H1 (cell line): Measurements from ENCODE around the gene UNC13D. TPM values are rescaled to one million over a fixed set of nuclear protein-coding genes. Genes with fewer than 3 reads are reported as not detected.

ENCODE experiments used
- CTCF ChIA-PET: fragments of 300-600 bp; sonication (Branson Sonifier 250); formaldehyde crosslinking; loops from one replicate; lab custom pipeline; 2021; ENCODE audit not compliant: partially characterized antibody; lab: Charles Lee
- POLR2A ChIA-PET: fragments of 300-600 bp; sonication (Branson Sonifier 250); formaldehyde crosslinking; loops from one replicate; lab custom pipeline; 2021; ENCODE audit warnings: inconsistent platforms; ENCODE audit not compliant: partially characterized antibody; lab: Charles Lee
- DNase-seq, 2 experiments: peaks; one replicate each; pipeline versions ENCODE4 v3.0.0 to v3.0.0-alpha.2; 2010 to 2022; ENCODE audit warnings: low spot score in 2 of 2, low read depth in 1 of 2, mixed read lengths in 1 of 2
- FAIRE-seq: peaks from 2 replicates; lab custom pipeline; 2011; peaks lifted over from hg19 to GRCh38; lab: Jason Lieb, UNC
- H2AFZ ChIP-seq: 2 replicates; pipeline ENCODE4 v1.8.1; 2012; ENCODE audit warnings: low read length, inconsistent platforms
- H2AK5ac ChIP-seq: 2 replicates; pipeline ENCODE4 v1.6.1; 2013; ENCODE audit warnings: low read depth, low read length
- H2BK120ac ChIP-seq: replicated peaks from 2 replicates; pipeline ENCODE3; 2013; ENCODE audit warnings: low read depth, low read length, inconsistent platforms
- H2BK12ac ChIP-seq: 2 replicates; pipeline ENCODE4 v1.6.1; 2013; ENCODE audit warnings: low read depth, low read length
- H2BK15ac ChIP-seq: 2 replicates; pipeline ENCODE4 v1.6.1; 2013; ENCODE audit warnings: low read length
- H2BK20ac ChIP-seq: 2 replicates; pipeline ENCODE4 v1.6.1; 2013; ENCODE audit warnings: low read length
- H2BK5ac ChIP-seq: 2 replicates; pipeline ENCODE4 v1.6.1; 2013; ENCODE audit warnings: low read depth, low read length
- H3K14ac ChIP-seq: 2 replicates; pipeline ENCODE4 v1.6.1; 2013; ENCODE audit warnings: inconsistent platforms; ENCODE audit not compliant: insufficient read length
- H3K18ac ChIP-seq: 2 replicates; pipeline ENCODE4 v1.6.1; 2013; ENCODE audit warnings: low read length; ENCODE audit errors: extremely low read depth
- H3K23ac ChIP-seq: 2 replicates; pipeline ENCODE4 v1.6.1; 2013; ENCODE audit warnings: inconsistent platforms; ENCODE audit not compliant: insufficient read length
- H3K23me2 ChIP-seq: 2 replicates; pipeline ENCODE4 v1.6.1; 2013; ENCODE audit warnings: low read depth, low read length
- H3K27ac ChIP-seq: 2 replicates; pipeline ENCODE4 v1.6.1; 2011; ENCODE audit warnings: low read depth, low read length, inconsistent platforms
- H3K27me3 ChIP-seq, 4 experiments: replicated peaks in 1 of 4; 1 replicate in 1 of 4; 2 replicates in 3 of 4; pipeline versions ENCODE4 v1.6.1 to v1.8.1; 2011 to 2013; ENCODE audit warnings: low read length in 3 of 4, mild to moderate bottlenecking in 3 of 4, inconsistent platforms in 2 of 4, mixed read lengths in 2 of 4, moderate library complexity in 1 of 4; ENCODE audit not compliant: control insufficient read depth in 3 of 4, insufficient read depth in 3 of 4; ENCODE audit errors: extremely low read depth in 1 of 4
- H3K36me3 ChIP-seq, 4 experiments: 2 replicates each; pipeline versions ENCODE4 v1.6.1 to v1.8.1; 2011 to 2013; ENCODE audit warnings: mild to moderate bottlenecking in 4 of 4, low read length in 3 of 4, moderate library complexity in 2 of 4, control low read depth in 1 of 4, inconsistent platforms in 1 of 4; ENCODE audit not compliant: insufficient read depth in 4 of 4, control insufficient read depth in 2 of 4
- H3K4ac ChIP-seq: replicated peaks from 2 replicates; pipeline ENCODE3; 2013; ENCODE audit warnings: low read length, low read depth, mixed read lengths, inconsistent platforms; ENCODE audit not compliant: insufficient read length
- H3K4me1 ChIP-seq, 4 experiments: replicated peaks in 1 of 4; 1 replicate in 1 of 4; 2 replicates in 3 of 4; pipeline versions ENCODE4 v1.6.1 to v1.8.1; 2011 to 2013; ENCODE audit warnings: low read length in 3 of 4, inconsistent platforms in 2 of 4, mixed read lengths in 1 of 4; ENCODE audit not compliant: insufficient read depth in 4 of 4, control insufficient read depth in 3 of 4
- H3K4me2 ChIP-seq, 2 experiments: 2 replicates each; pipeline versions ENCODE4 v1.6.1 to v1.8.1; 2011 to 2013; ENCODE audit warnings: low read depth in 2 of 2, low read length in 2 of 2, control low read depth in 1 of 2, inconsistent platforms in 1 of 2, mild to moderate bottlenecking in 1 of 2; ENCODE audit not compliant: insufficient read depth in 1 of 2
- H3K4me3 ChIP-seq, 4 experiments: fragments of 200-600, 300-600 bp in 1 of 4; sonication (generic), shearing (Covaris generic), sonication (Bioruptor Twin) in 1 of 4; 2 replicates each; pipeline versions ENCODE4 v1.5.1 to v1.8.1; 2011 to 2016; ENCODE audit warnings: low read length in 4 of 4, low read depth in 3 of 4, control low read depth in 2 of 4, inconsistent platforms in 2 of 4, mild to moderate bottlenecking in 2 of 4, mixed read lengths in 1 of 4, moderate library complexity in 1 of 4; ENCODE audit not compliant: insufficient read depth in 2 of 4; ENCODE audit errors: extremely low read depth in 1 of 4
- H3K56ac ChIP-seq: replicated peaks from 2 replicates; pipeline ENCODE3; 2013; ENCODE audit warnings: low read depth, mild to moderate bottlenecking, mixed read lengths, low read length, inconsistent platforms; ENCODE audit not compliant: insufficient read length
- H3K79me1 ChIP-seq: 2 replicates; pipeline ENCODE4 v1.6.1; 2013; ENCODE audit warnings: low read depth, low read length, control low read depth
- H3K79me2 ChIP-seq, 2 experiments: 2 replicates each; pipeline versions ENCODE4 v1.6.1 to v1.8.1; 2012 to 2013; ENCODE audit warnings: low read length in 2 of 2, mild to moderate bottlenecking in 2 of 2, inconsistent platforms in 1 of 2; ENCODE audit not compliant: insufficient read depth in 2 of 2, control insufficient read depth in 1 of 2
- H3K9ac ChIP-seq, 4 experiments: replicated peaks in 1 of 4; 1 replicate in 1 of 4; 2 replicates in 3 of 4; pipeline versions ENCODE4 v1.6.1 to v1.8.1; 2011 to 2013; ENCODE audit warnings: low read depth in 3 of 4, low read length in 3 of 4, control low read depth in 2 of 4, mild to moderate bottlenecking in 2 of 4, moderate library complexity in 2 of 4, inconsistent platforms in 1 of 4; ENCODE audit errors: extremely low read depth in 1 of 4
- H3K9me3 ChIP-seq, 2 experiments: 2 replicates each; pipeline versions ENCODE4 v1.6.1 to v1.8.1; 2012 to 2013; ENCODE audit warnings: mild to moderate bottlenecking in 2 of 2, moderate library complexity in 2 of 2, control low read depth in 1 of 2, inconsistent platforms in 1 of 2, low read depth in 1 of 2, low read length in 1 of 2, mixed read lengths in 1 of 2; ENCODE audit not compliant: insufficient read depth in 2 of 2
- H4K20me1 ChIP-seq, 2 experiments: replicated peaks in 1 of 2; 2 replicates each; pipeline versions ENCODE3 to v1.8.1; 2011 to 2013; ENCODE audit warnings: inconsistent platforms in 2 of 2, low read length in 2 of 2, mild to moderate bottlenecking in 1 of 2; ENCODE audit not compliant: insufficient read depth in 2 of 2, control insufficient read depth in 1 of 2
- H4K5ac ChIP-seq: 2 replicates; pipeline ENCODE4 v1.6.1; 2013; ENCODE audit warnings: low read length, low read depth, mixed read lengths, inconsistent platforms; ENCODE audit not compliant: insufficient read length
- H4K8ac ChIP-seq: 2 replicates; pipeline ENCODE4 v1.8.0; 2013; ENCODE audit warnings: mild to moderate bottlenecking, moderate library complexity, low read length, inconsistent platforms; ENCODE audit not compliant: insufficient read depth; ENCODE audit errors: extremely low read depth
- H4K91ac ChIP-seq: replicated peaks from 2 replicates; pipeline ENCODE3; 2013; ENCODE audit warnings: low read length, mixed read lengths, inconsistent platforms; ENCODE audit not compliant: insufficient read length
- ATF2 ChIP-seq: IDR thresholded peaks from 2 replicates; pipeline ENCODE4 v1.6.1; 2012; ENCODE audit warnings: low read length, inconsistent platforms
- CTBP2 ChIP-seq: IDR thresholded peaks from 2 replicates; pipeline ENCODE4 v1.7.0; 2011; ENCODE audit warnings: borderline replicate concordance, mild to moderate bottlenecking, moderate library complexity, mixed read lengths, low read length; ENCODE audit not compliant: insufficient read depth, insufficient read length
- EGR1 ChIP-seq: IDR thresholded peaks from 2 replicates; pipeline ENCODE4 v1.6.1; 2011; ENCODE audit warnings: low read depth, low read length, borderline replicate concordance
- HDAC6 ChIP-seq: IDR thresholded peaks from one replicate; pipeline ENCODE4 v1.7.1; 2012; ENCODE audit warnings: low read depth, mild to moderate bottlenecking, inconsistent platforms, low read length, moderate library complexity
- KDM4A ChIP-seq: IDR thresholded peaks from one replicate; pipeline ENCODE4 v1.7.1; 2012; ENCODE audit warnings: low read depth, mild to moderate bottlenecking, moderate library complexity, low read length, inconsistent platforms; ENCODE audit not compliant: severe bottlenecking
- MAX ChIP-seq: IDR thresholded peaks from 2 replicates; pipeline ENCODE4 v1.6.1; 2012; ENCODE audit warnings: inconsistent platforms
- RAD21 ChIP-seq, 2 experiments: IDR thresholded peaks in 1 of 2; conservative IDR thresholded peaks in 1 of 2; 2 replicates each; pipeline ENCODE4 v1.6.1; 2011; ENCODE audit warnings: low read depth in 2 of 2, low read length in 2 of 2, improper control_type of control experiment in 1 of 2, inconsistent platforms in 1 of 2, mild to moderate bottlenecking in 1 of 2, moderate library complexity in 1 of 2
- TAF1 ChIP-seq: IDR thresholded peaks from 2 replicates; pipeline ENCODE4 v1.6.1; 2011; ENCODE audit warnings: mild to moderate bottlenecking, low read depth, low read length
- TBP ChIP-seq: IDR thresholded peaks from 2 replicates; pipeline ENCODE4 v1.6.1; 2011; ENCODE audit warnings: low read depth, low read length, improper control_type of control experiment
- ZNF274 ChIP-seq: IDR thresholded peaks from 2 replicates; pipeline ENCODE4 v1.7.0; 2012; ENCODE audit warnings: low read length, borderline replicate concordance; ENCODE audit errors: extremely low read depth
- WGBS, 2 experiments: shearing (Covaris generic) in 1 of 2; methylation state at CpG; one replicate each; pipeline versions ENCODE4 v1.1.6 to v1.1.7; 2013 to 2015; ENCODE audit warnings: low lambda C conversion rate in 2 of 2, mixed read lengths in 2 of 2, inconsistent platforms in 1 of 2, low coverage in 1 of 2, missing lambda C conversion rate in 1 of 2; ENCODE audit not compliant: insufficient replicate concordance in 2 of 2, insufficient coverage in 1 of 2, insufficient read length in 1 of 2; ENCODE audit errors: extremely low coverage in 1 of 2, missing lambda C conversion rate in 1 of 2; 5-methylcytosine and 5-hydroxymethylcytosine counted together
- polyA plus RNA-seq, 7 experiments: library from polyadenylated mRNA; depleted of rRNA in 3 of 7; stranded (reverse) in 5 of 7; unstranded in 2 of 7; fragments of >200 nt in 5 of 7; fragments of 200-250 nt in 2 of 7; gene quantifications; 1 replicate in 5 of 7; 2 replicates in 1 of 7; 4 replicates in 1 of 7; pipeline versions ENCODE4 v1.2.1 to v1.2.3, GENCODE V29; 2011 to 2013; ENCODE audit warnings: missing spikeins in 2 of 7, mixed read lengths in 2 of 7
- total RNA-seq: library from RNA; stranded (reverse); fragmentation: NEBNext Ultra II Directional; extraction: Animal tissue kit (Norgen Biotek cat#: 25700); gene quantifications from 2 replicates; pipeline ENCODE4 v1.2.1, GENCODE V29; 2021

UNC13D gene
- total and polyA plus RNA-seq, 2 of the 8 experiments (the other 6 are each of a cell fraction or from before 2014, with no cell fraction given) = 3.6 to 8.4 TPM

- Histone ChIP-seq H3K14ac (no peak overlapping the region), H3K36me3 (peaks cover 14 to 39% (median 33%) of the 10 kb centered on the region in 4 experiments; a peak in 7 of 8 replicates), H2BK120ac (no peak overlapping the region), H4K8ac (no peak overlapping the region), H3K4ac (no peak overlapping the region), H3K9ac (no peak overlapping the region), H4K5ac (no peak overlapping the region), H2BK15ac (no peak overlapping the region), H3K4me2 (no peak overlapping the region), H3K4me1 (no peaks in the 10 kb centered on the region), H3K23ac (no peak overlapping the region), H2BK12ac (no peak overlapping the region), H3K79me1 (no peaks in the 10 kb centered on the region; the same call in 1 of the 2 replicates), H2BK5ac (no peak overlapping the region), H3K4me3 (no peak overlapping the region), H3K9me3 (no peaks in the 10 kb centered on the region), H4K91ac (no peak overlapping the region), H2BK20ac (no peak overlapping the region), H3K27ac (no peak overlapping the region), H2AFZ (no peak overlapping the region), H3K79me2 (peaks cover 0 to 2% of the 10 kb centered on the region in 2 experiments; a peak in 1 of 4 replicates), H3K27me3 (no peaks in the 10 kb centered on the region), H3K56ac (no peak overlapping the region), H4K20me1 (peaks cover 0 to 11% of the 10 kb centered on the region in 2 experiments), H2AK5ac (no peak overlapping the region), H3K18ac (no peak overlapping the region), H3K23me2 (no peaks in the 10 kb centered on the region)
- FAIRE-seq = no peak
- CTCF ChIA-PET = interaction anchor here (1.2 to 1.6 kb wide), 4 partner anchors 11 to 20 kb away, joined by 3 to 6 read pairs (median 4); no protein-coding TSS in a partner anchor
- POLR2A ChIA-PET = interaction anchor here (0.7 kb wide), 2 partner anchors 12 to 32 kb away, joined by 3 read pairs; no protein-coding TSS in a partner anchor
- no peak for DNase-seq
- WGBS, 2 experiments = 92% methylated on average over 5 of the region's 5 CpGs; no CpG with 5 or more reads in 1 of the 2 experiments
- TF ChIP-seq ZNF274 (no peak), CTBP2 (no peak), MAX (no peak), TAF1 (no peak), HDAC6 (no peak), ATF2 (no peak), RAD21 (IDR thresholded peaks at IDR 0.05 in 1 of 2, conservative IDR thresholded peaks at IDR 0.05 in 1 of 2; ENCODE audit: low read depth in 2 of 2, low read length in 2 of 2) (no peak), EGR1 (no peak), TBP (no peak), KDM4A (no peak)
- TF ChIP-seq, all 59 proteins: peak for 0
Observed at GRCh38 chr17:75810216-75810615, 34.0 kb downstream of the UNC13D start.
